SK-N-SH (cell line): Measurements from ENCODE around the gene TMX2. TPM values are rescaled to one million over a fixed set of nuclear protein-coding genes. Genes with fewer than 3 reads are reported as not detected.

Source experiments
- CTCF ChIA-PET: fragments of 300-600, 350-600 bp; formaldehyde crosslinking; extraction: SDS; loops from one replicate; lab custom pipeline; 2021; lab: Yijun Ruan, JAX
- POLR2A ChIA-PET: fragments of 350-600 bp; sonication (Branson Sonifier 250); formaldehyde crosslinking; extraction: SDS; loops from one replicate; lab custom pipeline; 2020; ENCODE audit warnings: antibody characterized with exemption, inconsistent platforms; lab: Yijun Ruan, JAX
- DNase-seq: peaks from one replicate; pipeline ENCODE4 v3.0.0; 2012
- H2AFZ ChIP-seq: fragments of 200-600 bp; sonication (generic); 2 replicates; pipeline ENCODE4 v1.8.1; 2016; ENCODE audit warnings: antibody characterized with exemption, mild to moderate bottlenecking, low read depth
- H3F3A ChIP-seq: fragments of 200-600 bp; sonication (generic); replicated peaks from 2 replicates; pipeline ENCODE3; 2016; ENCODE audit warnings: antibody characterized with exemption, mild to moderate bottlenecking; ENCODE audit not compliant: insufficient read depth
- H3K27ac ChIP-seq, 2 experiments: fragments of 200-500 bp in 1 of 2; fragments of 200-600 bp in 1 of 2; sonication (Bioruptor generic) in 1 of 2; sonication (generic), shearing (Covaris generic) in 1 of 2; 2 replicates each; pipeline versions ENCODE4 v1.5.1 to v1.6.1; 2014 to 2016; ENCODE audit warnings: low read depth in 2 of 2, inconsistent platforms in 1 of 2, low read length in 1 of 2, mild to moderate bottlenecking in 1 of 2, mixed read lengths in 1 of 2
- H3K27me3 ChIP-seq: fragments of 200-600 bp; sonication (generic), shearing (Covaris generic); 2 replicates; pipeline ENCODE4 v1.6.1; 2016; ENCODE audit warnings: mixed run types; ENCODE audit not compliant: insufficient read depth
- H3K36me3 ChIP-seq, 2 experiments: fragments of 200-500 bp in 1 of 2; fragments of 200-600 bp in 1 of 2; sonication (Bioruptor generic) in 1 of 2; sonication (generic) in 1 of 2; replicated peaks in 1 of 2; 2 replicates each; pipeline versions ENCODE3 to v1.5.1; 2014 to 2016; ENCODE audit warnings: low read length in 1 of 2, mild to moderate bottlenecking in 1 of 2; ENCODE audit not compliant: insufficient read depth in 2 of 2, control insufficient read depth in 1 of 2
- H3K4me1 ChIP-seq, 2 experiments: fragments of 200-500 bp in 1 of 2; fragments of 200-600 bp in 1 of 2; sonication (Bioruptor generic) in 1 of 2; sonication (generic), shearing (Covaris generic) in 1 of 2; 2 replicates each; pipeline versions ENCODE4 v1.5.1 to v1.6.1; 2014 to 2016; ENCODE audit warnings: low read depth in 1 of 2, low read length in 1 of 2, mixed run types in 1 of 2; ENCODE audit not compliant: insufficient read depth in 2 of 2, control insufficient read depth in 1 of 2
- H3K4me2 ChIP-seq: fragments of 200-600 bp; sonication (generic), shearing (Covaris generic); 2 replicates; pipeline ENCODE4 v1.6.1; 2017; ENCODE audit warnings: mixed run types
- H3K4me3 ChIP-seq, 2 experiments: fragments of 200-500 bp in 1 of 2; fragments of 200-600 bp in 1 of 2; sonication (Bioruptor generic) in 1 of 2; sonication (generic), shearing (Covaris generic) in 1 of 2; 2 replicates each; pipeline versions ENCODE4 v1.5.1 to v1.8.1; 2014 to 2016; ENCODE audit warnings: low read depth in 2 of 2, inconsistent platforms in 1 of 2, low read length in 1 of 2, mild to moderate bottlenecking in 1 of 2, mixed read lengths in 1 of 2, moderate library complexity in 1 of 2
- H3K79me2 ChIP-seq: fragments of 200-600 bp; sonication (generic); 2 replicates; pipeline ENCODE4 v1.8.1; 2017; ENCODE audit warnings: mild to moderate bottlenecking; ENCODE audit not compliant: insufficient read depth
- H3K9ac ChIP-seq: fragments of 200-600 bp; sonication (generic); 2 replicates; pipeline ENCODE4 v1.6.1; 2017; ENCODE audit warnings: mixed run types
- H3K9me2 ChIP-seq: fragments of 200-600 bp; sonication (generic); 2 replicates; pipeline ENCODE4 v1.6.1; 2017; ENCODE audit warnings: mixed run types
- H3K9me3 ChIP-seq: fragments of 200-600 bp; sonication (generic); 2 replicates; pipeline ENCODE4 v1.6.1; 2017; ENCODE audit warnings: mixed run types, mild to moderate bottlenecking, moderate library complexity
- H4K20me1 ChIP-seq: fragments of 200-600 bp; sonication (generic); 2 replicates; pipeline ENCODE4 v1.6.1; 2017; ENCODE audit warnings: mild to moderate bottlenecking, mixed run types; ENCODE audit not compliant: insufficient read depth
- FOSL2 ChIP-seq: IDR thresholded peaks from 2 replicates; pipeline ENCODE4 v1.4.0; 2012; ENCODE audit warnings: low read depth, mild to moderate bottlenecking, moderate library complexity, borderline replicate concordance
- GABPA ChIP-seq: IDR thresholded peaks from 2 replicates; pipeline ENCODE4 v1.4.0; 2012; ENCODE audit warnings: low read depth, mild to moderate bottlenecking
- MEF2A ChIP-seq: IDR thresholded peaks from 2 replicates; pipeline ENCODE4 v1.4.0; 2012; ENCODE audit warnings: low read depth, borderline replicate concordance
- MXI1 ChIP-seq: IDR thresholded peaks from 2 replicates; pipeline ENCODE4 v1.6.1; 2012; ENCODE audit warnings: mild to moderate bottlenecking, low read depth, low read length, improper control_type of control experiment
- NFIC ChIP-seq: IDR thresholded peaks from 2 replicates; pipeline ENCODE4 v1.4.0; 2012; ENCODE audit warnings: borderline replicate concordance
- NRF1 ChIP-seq: IDR thresholded peaks from 2 replicates; pipeline ENCODE4 v1.6.1; 2012; ENCODE audit warnings: low read depth, mild to moderate bottlenecking, low read length
- RAD21 ChIP-seq: IDR thresholded peaks from 2 replicates; pipeline ENCODE4 v1.6.1; 2012; ENCODE audit warnings: mild to moderate bottlenecking, low read length
- RXRA ChIP-seq: IDR thresholded peaks from 2 replicates; pipeline ENCODE4 v1.4.0; 2012; ENCODE audit warnings: low read depth, mild to moderate bottlenecking, borderline replicate concordance
- SMC3 ChIP-seq: IDR thresholded peaks from 2 replicates; pipeline ENCODE4 v1.6.1; 2012; ENCODE audit warnings: low read depth, low read length, improper control_type of control experiment
- USF1 ChIP-seq: IDR thresholded peaks from 2 replicates; pipeline ENCODE4 v1.4.0; 2012; ENCODE audit warnings: low read depth, borderline replicate concordance
- WGBS: methylation state at CpG from one replicate; pipeline ENCODE4 v1.1.6; 2017; ENCODE audit warnings: low lambda C conversion rate; 5-methylcytosine and 5-hydroxymethylcytosine counted together
- polyA plus RNA-seq, 3 experiments: library from polyadenylated mRNA; depleted of rRNA; stranded (reverse); fragments of >200 nt; gene quantifications; 2 replicates each; pipeline ENCODE4 v1.2.3, GENCODE V29; 2012
- TF ChIP-seq, protein P1 (sequence below): IDR thresholded peaks from 2 replicates; pipeline ENCODE4 v1.4.0; 2012; ENCODE audit warnings: low read depth, borderline replicate concordance
- TF ChIP-seq, protein P2 (sequence below): fragments of 200-600 bp; sonication (generic); IDR thresholded peaks from 2 replicates; pipeline ENCODE4 v1.6.1; 2017; ENCODE audit warnings: antibody characterized with exemption, mild to moderate bottlenecking, moderate library complexity
- TF ChIP-seq, protein P3 (sequence below): IDR thresholded peaks from 2 replicates; pipeline ENCODE4 v1.4.0; 2012; ENCODE audit warnings: low read depth

TMX2 gene
- polyA plus RNA-seq, 1 of the 3 experiments (the other 2 are of a cell fraction) = 88.6 TPM

- no peak for TF ChIP-seq NRF1
- no peak for TF ChIP-seq NFIC
- TF ChIP-seq USF1 = no peak
- no peak for TF ChIP-seq RAD21
- TF ChIP-seq FOSL2 = no peak
- TF ChIP-seq, protein P1, sequence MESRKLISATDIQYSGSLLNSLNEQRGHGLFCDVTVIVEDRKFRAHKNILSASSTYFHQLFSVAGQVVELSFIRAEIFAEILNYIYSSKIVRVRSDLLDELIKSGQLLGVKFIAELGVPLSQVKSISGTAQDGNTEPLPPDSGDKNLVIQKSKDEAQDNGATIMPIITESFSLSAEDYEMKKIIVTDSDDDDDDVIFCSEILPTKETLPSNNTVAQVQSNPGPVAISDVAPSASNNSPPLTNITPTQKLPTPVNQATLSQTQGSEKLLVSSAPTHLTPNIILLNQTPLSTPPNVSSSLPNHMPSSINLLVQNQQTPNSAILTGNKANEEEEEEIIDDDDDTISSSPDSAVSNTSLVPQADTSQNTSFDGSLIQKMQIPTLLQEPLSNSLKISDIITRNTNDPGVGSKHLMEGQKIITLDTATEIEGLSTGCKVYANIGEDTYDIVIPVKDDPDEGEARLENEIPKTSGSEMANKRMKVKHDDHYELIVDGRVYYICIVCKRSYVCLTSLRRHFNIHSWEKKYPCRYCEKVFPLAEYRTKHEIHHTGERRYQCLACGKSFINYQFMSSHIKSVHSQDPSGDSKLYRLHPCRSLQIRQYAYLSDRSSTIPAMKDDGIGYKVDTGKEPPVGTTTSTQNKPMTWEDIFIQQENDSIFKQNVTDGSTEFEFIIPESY = no peak
- 0 out of 2 replicates have a peak, but pooled peaks have one; percentile 6 for TF ChIP-seq MXI1
These were observed 50.0 kb downstream of the TMX2 start for GRCh38 chr11:57762235-57762861.

GRCh38 chr11:57763568-57763967, 51.2 kb downstream of the TMX2 start:
- Histone ChIP-seq H3K4me1 (peaks cover 5 to 17% of the 10 kb centered on the region in 2 experiments; a peak in 3 of 4 replicates), H4K20me1 (peaks cover 40% of the 10 kb centered on the region), H3K4me2 (peak overlapping the region; percentile 86), H3K9me2 (no peaks in the 10 kb centered on the region)
- peak; percentile 45 for DNase-seq
- TF ChIP-seq, protein P2, sequence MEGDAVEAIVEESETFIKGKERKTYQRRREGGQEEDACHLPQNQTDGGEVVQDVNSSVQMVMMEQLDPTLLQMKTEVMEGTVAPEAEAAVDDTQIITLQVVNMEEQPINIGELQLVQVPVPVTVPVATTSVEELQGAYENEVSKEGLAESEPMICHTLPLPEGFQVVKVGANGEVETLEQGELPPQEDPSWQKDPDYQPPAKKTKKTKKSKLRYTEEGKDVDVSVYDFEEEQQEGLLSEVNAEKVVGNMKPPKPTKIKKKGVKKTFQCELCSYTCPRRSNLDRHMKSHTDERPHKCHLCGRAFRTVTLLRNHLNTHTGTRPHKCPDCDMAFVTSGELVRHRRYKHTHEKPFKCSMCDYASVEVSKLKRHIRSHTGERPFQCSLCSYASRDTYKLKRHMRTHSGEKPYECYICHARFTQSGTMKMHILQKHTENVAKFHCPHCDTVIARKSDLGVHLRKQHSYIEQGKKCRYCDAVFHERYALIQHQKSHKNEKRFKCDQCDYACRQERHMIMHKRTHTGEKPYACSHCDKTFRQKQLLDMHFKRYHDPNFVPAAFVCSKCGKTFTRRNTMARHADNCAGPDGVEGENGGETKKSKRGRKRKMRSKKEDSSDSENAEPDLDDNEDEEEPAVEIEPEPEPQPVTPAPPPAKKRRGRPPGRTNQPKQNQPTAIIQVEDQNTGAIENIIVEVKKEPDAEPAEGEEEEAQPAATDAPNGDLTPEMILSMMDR = peak; percentile 37
- TF ChIP-seq GABPA = no peak
- TF ChIP-seq RXRA = no peak
- TF ChIP-seq RAD21 = peak; percentile 6; the same call in 1 of the 2 replicates
- TF ChIP-seq, protein P3, sequence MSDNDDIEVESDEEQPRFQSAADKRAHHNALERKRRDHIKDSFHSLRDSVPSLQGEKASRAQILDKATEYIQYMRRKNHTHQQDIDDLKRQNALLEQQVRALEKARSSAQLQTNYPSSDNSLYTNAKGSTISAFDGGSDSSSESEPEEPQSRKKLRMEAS = no peak
- no peak for TF ChIP-seq MEF2A
- TF ChIP-seq SMC3 = no peak
- TF ChIP-seq, protein P1 = no peak
- TF ChIP-seq, all 33 proteins: peak for 2
- Histone ChIP-seq H3K4me3 (peak overlapping the region; percentile 63 to 73), H3F3A (peaks cover 5% of the 10 kb centered on the region), H2AFZ (no peak overlapping the region), H3K9ac (peak overlapping the region; percentile 95), H3K79me2 (peaks cover 69% of the 10 kb centered on the region), H3K36me3 (peaks cover 0 to 7% of the 10 kb centered on the region in 2 experiments), H3K9me3 (no peaks in the 10 kb centered on the region), H3K27me3 (no peaks in the 10 kb centered on the region), H3K27ac (peak overlapping the region; percentile 24 to 96; a peak in 3 of 4 replicates)
- ChIA-PET CTCF (interaction anchor here (0.8 to 10.0 kb wide), 8 partner anchors 9 to 305 kb away, joined by 3 to 116 read pairs (median 6); partner anchors contain the start of genes BTBD18 and UBE2L6), POLR2A (no interaction called here)
- 5% methylated on average over 1 of the region's 1 CpG for WGBS

More at GRCh38 chr11:57762235-57762861, 50.0 kb downstream of the TMX2 start:
- Histone ChIP-seq H3K27ac (peak overlapping the region; percentile 96 to 97), H3F3A (peaks cover 5% of the 10 kb centered on the region), H3K36me3 (peaks cover 0 to 4% of the 10 kb centered on the region in 2 experiments), H3K9me3 (no peaks in the 10 kb centered on the region), H3K9me2 (no peaks in the 10 kb centered on the region), H3K4me1 (peaks cover 5 to 17% of the 10 kb centered on the region in 2 experiments; a peak in 3 of 4 replicates), H3K79me2 (peaks cover 56% of the 10 kb centered on the region), H3K9ac (peak overlapping the region; percentile 95), H4K20me1 (peaks cover 39% of the 10 kb centered on the region), H3K27me3 (no peaks in the 10 kb centered on the region), H3K4me3 (peak overlapping the region; percentile 63 to 73), H2AFZ (peak overlapping the region; percentile 70), H3K4me2 (peak overlapping the region; percentile 86)
- WGBS = 2% methylated on average over 9 of the region's 9 CpGs
- CTCF ChIA-PET = interaction anchor here (0.8 to 10.0 kb wide), 8 partner anchors 10 to 304 kb away, joined by 3 to 116 read pairs (median 5); partner anchors contain the start of genes BTBD18 and UBE2L6
- POLR2A ChIA-PET = interaction anchor here (1.3 to 2.9 kb wide), 3 partner anchors 16 to 38 kb away, joined by 3 to 17 read pairs (median 4); partner anchors contain the start of gene SELENOH
- DNase-seq = peak; percentile 39
